GM21423 (cell line): ENCODE results near the gene SLC39A6.
"Not testable (repeated sequence)": the region's sequence is repeated elsewhere in the genome, so short reads cannot be mapped to it uniquely, and the experiment has no call there.

ENCODE experiments used
- ATAC-seq: cut with Tn5 transposase; IDR thresholded peaks from one replicate; pipeline ENCODE4 v1.9.1; 2021; ENCODE audit warnings: mild to moderate bottlenecking, moderate library complexity; ENCODE audit not compliant: unreplicated experiment

Gene SLC39A6

GRCh38 chr18:36101943-36102342, 27.2 kb downstream of the SLC39A6 start:
- no peak for ATAC-seq

- ATAC-seq = no peak
Observed at GRCh38 chr18:36099311-36099710, 29.8 kb downstream of the SLC39A6 start.

- no peak for ATAC-seq
Observed at GRCh38 chr18:36096955-36097354, 32.2 kb downstream of the SLC39A6 start.

- ATAC-seq = no peak
Observed at GRCh38 chr18:36095936-36096519, 33.1 kb downstream of the SLC39A6 start.

GRCh38 chr18:36094431-36094830, 34.7 kb downstream of the SLC39A6 start:
- ATAC-seq = no peak

- not testable (repeated sequence) for ATAC-seq
Observed at GRCh38 chr18:36092116-36092515, 37.0 kb downstream of the SLC39A6 start.

GRCh38 chr18:36089001-36089400, 40.1 kb downstream of the SLC39A6 start:
- ATAC-seq = no peak

GRCh38 chr18:36088256-36088655, 40.9 kb downstream of the SLC39A6 start:
- ATAC-seq = no peak

GRCh38 chr18:36086186-36086585, 43.0 kb downstream of the SLC39A6 start:
- no peak for ATAC-seq

- no peak for ATAC-seq
Observed at GRCh38 chr18:36085195-36085594, 43.9 kb downstream of the SLC39A6 start.

- no peak for ATAC-seq
Observed at GRCh38 chr18:36083729-36084128, 45.4 kb downstream of the SLC39A6 start.

- not testable (repeated sequence) for ATAC-seq
Observed at GRCh38 chr18:36081118-36081517, 48.0 kb downstream of the SLC39A6 start.

GRCh38 chr18:36078751-36079529, 50.2 kb downstream of the SLC39A6 start:
- ATAC-seq = no peak

- ATAC-seq = not testable (repeated sequence)
Observed at GRCh38 chr18:36077764-36078163, 51.4 kb downstream of the SLC39A6 start.

GRCh38 chr18:36075862-36076587, 53.1 kb downstream of the SLC39A6 start:
- no peak for ATAC-seq

GRCh38 chr18:36074435-36074834, 54.7 kb downstream of the SLC39A6 start:
- no peak for ATAC-seq

- no peak for ATAC-seq
Observed at GRCh38 chr18:36073676-36074075, 55.5 kb downstream of the SLC39A6 start.

GRCh38 chr18:36072406-36072805, 56.7 kb downstream of the SLC39A6 start:
- not testable (repeated sequence) for ATAC-seq

- peak; percentile 95 for ATAC-seq
Observed at GRCh38 chr18:36067055-36067957, 61.8 kb downstream of the SLC39A6 start, which contains the start of gene RPRD1A. RPRD1A (minus strand) TSS chr18:36067559; CDS start chr18:36067404, 155 bp downstream.

- ATAC-seq = peak; percentile 2
Observed at GRCh38 chr18:36066686-36067054, 62.5 kb downstream of the SLC39A6 start.

GRCh38 chr18:36066001-36066400, 63.1 kb downstream of the SLC39A6 start:
- ATAC-seq = no peak
